Transverse colon (tissue), 4 donors: ENCODE measurements around the gene MAMSTR.

Experiments
- CTCF ChIP-seq, 5 experiments: fragments of 200-600 bp in 3 of 5; fragments of 450-650 bp in 2 of 5; sonication (generic) in 3 of 5; IDR thresholded peaks; 1 replicate in 2 of 5; 2 replicates in 3 of 5; pipeline ENCODE4 v1.5.1; 2016 to 2017; ENCODE audit warnings: antibody characterized with exemption in 5 of 5, inconsistent platforms in 3 of 5, mild to moderate bottlenecking in 2 of 5, moderate library complexity in 1 of 5
- POLR2A ChIP-seq: fragments of 450-650 bp; IDR thresholded peaks from one replicate; pipeline ENCODE4 v1.6.1; 2016; ENCODE audit warnings: antibody characterized with exemption, mild to moderate bottlenecking, moderate library complexity
- POLR2AphosphoS5 ChIP-seq, 3 donors: sonication (generic); formaldehyde crosslinking; IDR thresholded peaks; one replicate each; pipeline ENCODE4 v1.6.1; 2016; ENCODE audit warnings: antibody characterized with exemption in 3 of 3

- TF ChIP-seq POLR2AphosphoS5 (IDR thresholded peaks at IDR 0.05) (no peak), POLR2A (no peak), CTCF (IDR thresholded peaks at IDR 0.05) (no peak)
Measured at GRCh38 chr19:48757741-48758144, 38.2 kb upstream of the MAMSTR start.
